Measurements from ENCODE around the gene RIN2. TPM values are rescaled to one million over a fixed set of nuclear protein-coding genes. Genes with fewer than 3 reads are reported as not detected.

The RIN2 gene
- total and polyA plus RNA-seq, 2 experiments from 2014 or later, result 0.08 to 1.4 TPM

GRCh38 chr20:19734811-19735210, 23.2 kb upstream of the RIN2 start:
- ATAC-seq (no peak), DNase-seq (ENCODE audit: low spot score) (no peak)
- Mint-ChIP-seq H3K4me1 (peaks cover 8% of the 10 kb centered on the region; the same call in 2 of the 3 replicates), H3K4me3 (no peak overlapping the region), H3K27me3 (ENCODE audit: insufficient read depth, low read depth, poor library complexity) (peaks cover 2% of the 10 kb centered on the region), H3K9me3 (no peaks in the 10 kb centered on the region), H3K36me3 (ENCODE audit: low read depth) (no peaks in the 10 kb centered on the region), H3K27ac (no peak overlapping the region)
- Histone ChIP-seq H3K27me3 (ENCODE audit: insufficient read depth) (no peaks in the 10 kb centered on the region), H2AFZ (no peak overlapping the region; the same call in 1 of the 2 replicates), H3K4me2 (no peak overlapping the region), H3K9me2 (ENCODE audit: insufficient read depth) (0 out of 2 replicates have a peak, but pooled peaks cover 3% of the 10 kb centered on the region), H3K4me3 (no peak overlapping the region), H3K79me2 (replicated peaks; ENCODE audit: insufficient read depth) (no peaks in the 10 kb centered on the region), H3K27ac (ENCODE audit: low read depth) (no peak overlapping the region), H3K4me1 (ENCODE audit: insufficient read depth) (no peaks in the 10 kb centered on the region), H4K20me1 (replicated peaks; ENCODE audit: insufficient read depth) (no peaks in the 10 kb centered on the region), H3K36me3 (ENCODE audit: insufficient read depth) (no peaks in the 10 kb centered on the region), H3F3A (replicated peaks; ENCODE audit: low read depth) (no peaks in the 10 kb centered on the region)
- TF ChIP-seq, protein P1, sequence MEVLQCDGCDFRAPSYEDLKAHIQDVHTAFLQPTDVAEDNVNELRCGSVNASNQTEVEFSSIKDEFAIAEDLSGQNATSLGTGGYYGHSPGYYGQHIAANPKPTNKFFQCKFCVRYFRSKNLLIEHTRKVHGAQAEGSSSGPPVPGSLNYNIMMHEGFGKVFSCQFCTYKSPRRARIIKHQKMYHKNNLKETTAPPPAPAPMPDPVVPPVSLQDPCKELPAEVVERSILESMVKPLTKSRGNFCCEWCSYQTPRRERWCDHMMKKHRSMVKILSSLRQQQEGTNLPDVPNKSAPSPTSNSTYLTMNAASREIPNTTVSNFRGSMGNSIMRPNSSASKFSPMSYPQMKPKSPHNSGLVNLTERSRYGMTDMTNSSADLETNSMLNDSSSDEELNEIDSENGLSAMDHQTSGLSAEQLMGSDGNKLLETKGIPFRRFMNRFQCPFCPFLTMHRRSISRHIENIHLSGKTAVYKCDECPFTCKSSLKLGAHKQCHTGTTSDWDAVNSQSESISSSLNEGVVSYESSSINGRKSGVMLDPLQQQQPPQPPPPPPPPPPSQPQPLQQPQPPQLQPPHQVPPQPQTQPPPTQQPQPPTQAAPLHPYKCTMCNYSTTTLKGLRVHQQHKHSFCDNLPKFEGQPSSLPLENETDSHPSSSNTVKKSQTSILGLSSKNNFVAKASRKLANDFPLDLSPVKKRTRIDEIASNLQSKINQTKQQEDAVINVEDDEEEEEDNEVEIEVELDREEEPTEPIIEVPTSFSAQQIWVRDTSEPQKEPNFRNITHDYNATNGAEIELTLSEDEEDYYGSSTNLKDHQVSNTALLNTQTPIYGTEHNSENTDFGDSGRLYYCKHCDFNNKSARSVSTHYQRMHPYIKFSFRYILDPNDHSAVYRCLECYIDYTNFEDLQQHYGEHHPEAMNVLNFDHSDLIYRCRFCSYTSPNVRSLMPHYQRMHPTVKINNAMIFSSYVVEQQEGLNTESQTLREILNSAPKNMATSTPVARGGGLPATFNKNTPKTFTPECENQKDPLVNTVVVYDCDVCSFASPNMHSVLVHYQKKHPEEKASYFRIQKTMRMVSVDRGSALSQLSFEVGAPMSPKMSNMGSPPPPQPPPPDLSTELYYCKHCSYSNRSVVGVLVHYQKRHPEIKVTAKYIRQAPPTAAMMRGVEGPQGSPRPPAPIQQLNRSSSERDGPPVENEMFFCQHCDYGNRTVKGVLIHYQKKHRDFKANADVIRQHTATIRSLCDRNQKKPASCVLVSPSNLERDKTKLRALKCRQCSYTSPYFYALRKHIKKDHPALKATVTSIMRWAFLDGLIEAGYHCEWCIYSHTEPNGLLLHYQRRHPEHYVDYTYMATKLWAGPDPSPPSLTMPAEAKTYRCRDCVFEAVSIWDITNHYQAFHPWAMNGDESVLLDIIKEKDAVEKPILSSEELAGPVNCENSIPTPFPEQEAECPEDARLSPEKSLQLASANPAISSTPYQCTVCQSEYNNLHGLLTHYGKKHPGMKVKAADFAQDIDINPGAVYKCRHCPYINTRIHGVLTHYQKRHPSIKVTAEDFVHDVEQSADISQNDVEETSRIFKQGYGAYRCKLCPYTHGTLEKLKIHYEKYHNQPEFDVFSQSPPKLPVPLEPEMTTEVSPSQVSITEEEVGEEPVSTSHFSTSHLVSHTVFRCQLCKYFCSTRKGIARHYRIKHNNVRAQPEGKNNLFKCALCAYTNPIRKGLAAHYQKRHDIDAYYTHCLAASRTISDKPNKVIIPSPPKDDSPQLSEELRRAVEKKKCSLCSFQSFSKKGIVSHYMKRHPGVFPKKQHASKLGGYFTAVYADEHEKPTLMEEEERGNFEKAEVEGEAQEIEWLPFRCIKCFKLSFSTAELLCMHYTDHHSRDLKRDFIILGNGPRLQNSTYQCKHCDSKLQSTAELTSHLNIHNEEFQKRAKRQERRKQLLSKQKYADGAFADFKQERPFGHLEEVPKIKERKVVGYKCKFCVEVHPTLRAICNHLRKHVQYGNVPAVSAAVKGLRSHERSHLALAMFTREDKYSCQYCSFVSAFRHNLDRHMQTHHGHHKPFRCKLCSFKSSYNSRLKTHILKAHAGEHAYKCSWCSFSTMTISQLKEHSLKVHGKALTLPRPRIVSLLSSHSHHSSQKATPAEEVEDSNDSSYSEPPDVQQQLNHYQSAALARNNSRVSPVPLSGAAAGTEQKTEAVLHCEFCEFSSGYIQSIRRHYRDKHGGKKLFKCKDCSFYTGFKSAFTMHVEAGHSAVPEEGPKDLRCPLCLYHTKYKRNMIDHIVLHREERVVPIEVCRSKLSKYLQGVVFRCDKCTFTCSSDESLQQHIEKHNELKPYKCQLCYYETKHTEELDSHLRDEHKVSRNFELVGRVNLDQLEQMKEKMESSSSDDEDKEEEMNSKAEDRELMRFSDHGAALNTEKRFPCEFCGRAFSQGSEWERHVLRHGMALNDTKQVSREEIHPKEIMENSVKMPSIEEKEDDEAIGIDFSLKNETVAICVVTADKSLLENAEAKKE (CRISPR knock-in tag; IDR thresholded peaks at IDR 0.05), result no peak
- TF ChIP-seq CREB1 (CRISPR knock-in tag; IDR thresholded peaks at IDR 0.05; ENCODE audit: low read depth) (no peak), ZNF114 (CRISPR knock-in tag; IDR thresholded peaks at IDR 0.05) (no peak), NANOG (IDR thresholded peaks at IDR 0.05; ENCODE audit: borderline replicate concordance) (no peak), JUNB (IDR thresholded peaks at IDR 0.05; ENCODE audit: unreplicated experiment) (no peak), EZH2phosphoT487 (IDR thresholded peaks at IDR 0.05; ENCODE audit: unreplicated experiment) (no peak), POLR2AphosphoS5 (IDR thresholded peaks at IDR 0.05; ENCODE audit: low read depth) (no peak), CTCF (conservative IDR thresholded peaks at IDR 0.05; ENCODE audit: low read depth in 2 of 2) (no peak)
- TF ChIP-seq, protein P2, sequence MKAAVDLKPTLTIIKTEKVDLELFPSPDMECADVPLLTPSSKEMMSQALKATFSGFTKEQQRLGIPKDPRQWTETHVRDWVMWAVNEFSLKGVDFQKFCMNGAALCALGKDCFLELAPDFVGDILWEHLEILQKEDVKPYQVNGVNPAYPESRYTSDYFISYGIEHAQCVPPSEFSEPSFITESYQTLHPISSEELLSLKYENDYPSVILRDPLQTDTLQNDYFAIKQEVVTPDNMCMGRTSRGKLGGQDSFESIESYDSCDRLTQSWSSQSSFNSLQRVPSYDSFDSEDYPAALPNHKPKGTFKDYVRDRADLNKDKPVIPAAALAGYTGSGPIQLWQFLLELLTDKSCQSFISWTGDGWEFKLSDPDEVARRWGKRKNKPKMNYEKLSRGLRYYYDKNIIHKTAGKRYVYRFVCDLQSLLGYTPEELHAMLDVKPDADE (IDR thresholded peaks at IDR 0.05), result no peak

All from GM23338 (cell line).